H9 (cell line): ENCODE results near the gene PRR5L. TPM values are rescaled to one million over a fixed set of nuclear protein-coding genes. Genes with fewer than 3 reads are reported as not detected.
A peak's percentile ranks its signal among the peaks of the same experiment; 100 is the strongest.

ENCODE experiments used
- DNase-seq: peaks from one replicate; pipeline ENCODE4 v3.0.0-alpha.2; 2017
- H2AFZ ChIP-seq: one replicate; pipeline ENCODE4 v1.6.1; 2013; ENCODE audit warnings: mild to moderate bottlenecking, low read length, control low read depth, moderate library complexity
- H2AK5ac ChIP-seq: 2 replicates; pipeline ENCODE4 v1.6.1; 2013; ENCODE audit warnings: low read length, control low read depth, mixed read lengths; ENCODE audit not compliant: insufficient read length
- H2BK120ac ChIP-seq: one replicate; pipeline ENCODE4 v1.6.1; 2013; ENCODE audit warnings: low read depth, mild to moderate bottlenecking, low read length, control low read depth, inconsistent platforms; ENCODE audit not compliant: poor library complexity, severe bottlenecking
- H2BK12ac ChIP-seq: 2 replicates; pipeline ENCODE4 v1.6.1; 2013; ENCODE audit warnings: low read length, control low read depth, mixed read lengths, low read depth; ENCODE audit not compliant: insufficient read length
- H2BK15ac ChIP-seq: 2 replicates; pipeline ENCODE4 v1.6.1; 2013; ENCODE audit warnings: low read depth, low read length, control low read depth
- H2BK20ac ChIP-seq: one replicate; pipeline ENCODE4 v1.6.1; 2013; ENCODE audit warnings: low read depth, mild to moderate bottlenecking, low read length, control low read depth, inconsistent platforms; ENCODE audit not compliant: poor library complexity, severe bottlenecking
- H2BK5ac ChIP-seq: 2 replicates; pipeline ENCODE4 v1.6.1; 2013; ENCODE audit warnings: low read length, control low read depth, mixed read lengths; ENCODE audit not compliant: insufficient read length
- H3K14ac ChIP-seq: 2 replicates; pipeline ENCODE4 v1.6.1; 2013; ENCODE audit warnings: low read length, control low read depth; ENCODE audit not compliant: insufficient read depth
- H3K18ac ChIP-seq: 2 replicates; pipeline ENCODE4 v1.6.1; 2013; ENCODE audit warnings: low read depth, mild to moderate bottlenecking, mixed read lengths, low read length, control low read depth; ENCODE audit not compliant: insufficient read length
- H3K23ac ChIP-seq: 2 replicates; pipeline ENCODE4 v1.6.1; 2013; ENCODE audit warnings: low read length, control low read depth, mixed read lengths, low read depth; ENCODE audit not compliant: insufficient read length
- H3K23me2 ChIP-seq: 2 replicates; pipeline ENCODE4 v1.6.1; 2013; ENCODE audit warnings: low read depth, mild to moderate bottlenecking, mixed read lengths, low read length, control low read depth; ENCODE audit not compliant: insufficient read length, poor library complexity, severe bottlenecking
- H3K27ac ChIP-seq: 2 replicates; pipeline ENCODE4 v1.5.1; 2013; ENCODE audit warnings: low read length, control low read depth, mixed read lengths, low read depth; ENCODE audit not compliant: insufficient read length
- H3K27me3 ChIP-seq: 2 replicates; pipeline ENCODE4 v1.6.1; 2013; ENCODE audit warnings: low read length, control low read depth, inconsistent platforms; ENCODE audit not compliant: insufficient read depth
- H3K4ac ChIP-seq: 2 replicates; pipeline ENCODE4 v1.6.1; 2013; ENCODE audit warnings: low read depth, mild to moderate bottlenecking, control low read depth, inconsistent platforms, low read length, moderate library complexity
- H3K4me1 ChIP-seq: 2 replicates; pipeline ENCODE4 v1.6.1; 2013; ENCODE audit warnings: low read length, control low read depth, inconsistent platforms; ENCODE audit not compliant: insufficient read depth
- H3K4me2 ChIP-seq: 2 replicates; pipeline ENCODE4 v1.6.1; 2013; ENCODE audit warnings: low read length, control low read depth, mixed read lengths; ENCODE audit not compliant: insufficient read length, insufficient read depth
- H3K56ac ChIP-seq: 2 replicates; pipeline ENCODE4 v1.6.1; 2013; ENCODE audit warnings: low read depth, mild to moderate bottlenecking, mixed read lengths, low read length, control low read depth; ENCODE audit not compliant: insufficient read length
- H3K79me1 ChIP-seq: 2 replicates; pipeline ENCODE4 v1.6.1; 2013; ENCODE audit warnings: low read depth, mild to moderate bottlenecking, moderate library complexity, low read length, control low read depth, inconsistent platforms; ENCODE audit not compliant: insufficient read depth, poor library complexity, severe bottlenecking
- H3K79me2 ChIP-seq: 2 replicates; pipeline ENCODE4 v1.6.1; 2013; ENCODE audit warnings: low read length, control low read depth, inconsistent platforms; ENCODE audit not compliant: insufficient read depth
- H3K9ac ChIP-seq: 2 replicates; pipeline ENCODE4 v1.6.1; 2013; ENCODE audit warnings: low read length, control low read depth, mixed read lengths; ENCODE audit not compliant: insufficient read length; ENCODE audit errors: extremely low read depth
- H3K9me3 ChIP-seq: one replicate; pipeline ENCODE4 v1.6.1; 2013; ENCODE audit warnings: low read depth, low read length, inconsistent platforms; ENCODE audit not compliant: control insufficient read depth
- H3T11ph ChIP-seq: one replicate; pipeline ENCODE4 v1.6.1; 2013; ENCODE audit warnings: mild to moderate bottlenecking, low read length, control low read depth, inconsistent platforms
- H4K20me1 ChIP-seq: one replicate; pipeline ENCODE4 v1.6.1; 2013; ENCODE audit not compliant: control insufficient read depth, insufficient read length, insufficient read depth
- H4K5ac ChIP-seq: 2 replicates; pipeline ENCODE4 v1.6.1; 2013; ENCODE audit warnings: low read depth, mild to moderate bottlenecking, mixed read lengths, low read length, control low read depth; ENCODE audit not compliant: insufficient read length
- H4K8ac ChIP-seq: replicated peaks from 2 replicates; pipeline ENCODE4 v1.6.1; 2013; ENCODE audit warnings: low read length, control low read depth, mixed read lengths, low read depth; ENCODE audit not compliant: insufficient read length
- H4K91ac ChIP-seq: 2 replicates; pipeline ENCODE4 v1.6.1; 2013; ENCODE audit warnings: low read depth, mild to moderate bottlenecking, moderate library complexity, mixed read lengths, low read length, control low read depth; ENCODE audit not compliant: insufficient read length
- H3K27ac Mint-ChIP-seq, 3 experiments: 2 replicates in 2 of 3; 3 replicates in 1 of 3; pipeline ENCODE4 v1.8.0; 2020 to 2021; ENCODE audit warnings: mixed read lengths in 3 of 3, mild to moderate bottlenecking in 1 of 3, moderate library complexity in 1 of 3
- H3K27me3 Mint-ChIP-seq: 2 replicates; pipeline ENCODE4 v1.8.0; 2021; ENCODE audit warnings: low read depth, mild to moderate bottlenecking, moderate library complexity, mixed read lengths
- H3K36me3 Mint-ChIP-seq, 3 experiments: 2 replicates in 2 of 3; 3 replicates in 1 of 3; pipeline ENCODE4 v1.8.0; 2020 to 2021; ENCODE audit warnings: low read depth in 3 of 3, mixed read lengths in 3 of 3; ENCODE audit not compliant: insufficient read depth in 1 of 3
- H3K4me1 Mint-ChIP-seq, 2 experiments: 2 replicates each; pipeline ENCODE4 v1.8.0; 2020; ENCODE audit warnings: mixed read lengths in 2 of 2
- H3K4me3 Mint-ChIP-seq, 2 experiments: 2 replicates in 1 of 2; 3 replicates in 1 of 2; pipeline ENCODE4 v1.8.0; 2020 to 2021; ENCODE audit warnings: mild to moderate bottlenecking in 2 of 2, mixed read lengths in 2 of 2, moderate library complexity in 1 of 2
- H3K9me3 Mint-ChIP-seq, 2 experiments: 2 replicates in 1 of 2; 3 replicates in 1 of 2; pipeline ENCODE4 v1.8.0; 2020; ENCODE audit warnings: mild to moderate bottlenecking in 2 of 2, mixed read lengths in 2 of 2, moderate library complexity in 1 of 2
- WGBS: extraction: QIAGEN DNeasy Blood & Tissue Kit; methylation state at CpG from one replicate; pipeline ENCODE4 v1.1.7; 2013; ENCODE audit warnings: missing lambda C conversion rate, low lambda C conversion rate, mixed read lengths; ENCODE audit not compliant: insufficient read length; ENCODE audit errors: extremely low coverage; 5-methylcytosine and 5-hydroxymethylcytosine counted together
- total RNA-seq: library from RNA; stranded (reverse); gene quantifications from 2 replicates; pipeline ENCODE4 v1.2.1, GENCODE V29; 2021
- TF ChIP-seq, protein P1 (sequence below): fragments of 200-600 bp; sonication (generic); conservative IDR thresholded peaks from 3 replicates; pipeline ENCODE4 v1.8.0; 2021; ENCODE audit warnings: antibody characterized with exemption, mild to moderate bottlenecking

Gene PRR5L
- total RNA-seq, 1 experiment from 2014 or later = 5.6 TPM

GRCh38 chr11:36376888-36377758 is 81.0 kb downstream of the PRR5L start:
- H3K4ac ChIP-seq = no peak overlapping the region
- no peak overlapping the region for H4K91ac ChIP-seq
- Mint-ChIP-seq H3K36me3 (peaks cover 0 to 3% (median 0%) of the 10 kb centered on the region in 3 experiments; a peak in 2 of 7 replicates), H3K27ac (no peak overlapping the region), H3K27me3 (peaks cover 70% of the 10 kb centered on the region), H3K4me3 (peak overlapping the region; percentile 80 to 97), H3K4me1 (peaks cover 12 to 14% of the 10 kb centered on the region in 2 experiments), H3K9me3 (no peaks in the 10 kb centered on the region)
- H3K56ac ChIP-seq = no peak overlapping the region
- peaks cover 18% of the 10 kb centered on the region for H3K23me2 ChIP-seq
- H3K9ac ChIP-seq = peak overlapping the region; percentile 39
- no peak overlapping the region for H3K23ac ChIP-seq
- H3T11ph ChIP-seq = no peak overlapping the region
- no peak overlapping the region for H3K18ac ChIP-seq
- H2BK12ac ChIP-seq = no peak overlapping the region
- peak overlapping the region; percentile 87 for H3K4me2 ChIP-seq
- H3K79me2 ChIP-seq = no peaks in the 10 kb centered on the region
- H3K79me1 ChIP-seq = no peaks in the 10 kb centered on the region
- peaks cover 4% of the 10 kb centered on the region; the same call in 1 of the 2 replicates for H3K27me3 ChIP-seq
- no peak overlapping the region for H2AFZ ChIP-seq
- H2BK15ac ChIP-seq = no peak overlapping the region
- H2BK120ac ChIP-seq = no peak overlapping the region
- H4K20me1 ChIP-seq = no peaks in the 10 kb centered on the region
- H3K9me3 ChIP-seq = no peaks in the 10 kb centered on the region
- peak; percentile 76 for DNase-seq
- H4K8ac ChIP-seq = no peak overlapping the region
- H2AK5ac ChIP-seq = no peak overlapping the region
- no peak overlapping the region for H3K14ac ChIP-seq
- no peak overlapping the region for H3K27ac ChIP-seq
- TF ChIP-seq, protein P1, sequence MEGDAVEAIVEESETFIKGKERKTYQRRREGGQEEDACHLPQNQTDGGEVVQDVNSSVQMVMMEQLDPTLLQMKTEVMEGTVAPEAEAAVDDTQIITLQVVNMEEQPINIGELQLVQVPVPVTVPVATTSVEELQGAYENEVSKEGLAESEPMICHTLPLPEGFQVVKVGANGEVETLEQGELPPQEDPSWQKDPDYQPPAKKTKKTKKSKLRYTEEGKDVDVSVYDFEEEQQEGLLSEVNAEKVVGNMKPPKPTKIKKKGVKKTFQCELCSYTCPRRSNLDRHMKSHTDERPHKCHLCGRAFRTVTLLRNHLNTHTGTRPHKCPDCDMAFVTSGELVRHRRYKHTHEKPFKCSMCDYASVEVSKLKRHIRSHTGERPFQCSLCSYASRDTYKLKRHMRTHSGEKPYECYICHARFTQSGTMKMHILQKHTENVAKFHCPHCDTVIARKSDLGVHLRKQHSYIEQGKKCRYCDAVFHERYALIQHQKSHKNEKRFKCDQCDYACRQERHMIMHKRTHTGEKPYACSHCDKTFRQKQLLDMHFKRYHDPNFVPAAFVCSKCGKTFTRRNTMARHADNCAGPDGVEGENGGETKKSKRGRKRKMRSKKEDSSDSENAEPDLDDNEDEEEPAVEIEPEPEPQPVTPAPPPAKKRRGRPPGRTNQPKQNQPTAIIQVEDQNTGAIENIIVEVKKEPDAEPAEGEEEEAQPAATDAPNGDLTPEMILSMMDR = peak; percentile 77
- H2BK20ac ChIP-seq = no peak overlapping the region
- WGBS = no CpG with 5 or more reads among the region's 68 CpGs
- H4K5ac ChIP-seq = no peak overlapping the region
- no peaks in the 10 kb centered on the region for H3K4me1 ChIP-seq
- no peak overlapping the region for H2BK5ac ChIP-seq
